Right lung (tissue), 5 donors: ENCODE measurements around the gene CAVIN3. TPM values are rescaled to one million over a fixed set of nuclear protein-coding genes. Genes with fewer than 3 reads are reported as not detected.
"Not testable (repeated sequence)": the region's sequence is repeated elsewhere in the genome, so short reads cannot be mapped to it uniquely, and the experiment has no call there.

Experiments
- DNase-seq, 2 donors: peaks; one replicate each; pipeline ENCODE4 v3.0.0-alpha.2; 2013
- polyA plus RNA-seq, 5 donors: library from polyadenylated mRNA; unstranded; fragments of 120-200 nt; gene quantifications; one replicate each; pipeline versions ENCODE4 v1.2.1 to v1.2.3, GENCODE V29; 2013; ENCODE audit warnings: inconsistent platforms in 1 of 5, low replicate concordance in 1 of 5; ENCODE audit not compliant: insufficient read length in 5 of 5, insufficient read depth in 1 of 5

Gene CAVIN3
- polyA plus RNA-seq, 5 donors: 16.1 to 53.1 (median 23.8) TPM

GRCh38 chr11:6327806-6328205 is 7.5 kb upstream of the CAVIN3 start:
- DNase-seq: no peak

- DNase-seq: no peak
These were observed 6.7 kb upstream of the CAVIN3 start for GRCh38 chr11:6326985-6327384.

- no peak for DNase-seq
These were observed 6.0 kb upstream of the CAVIN3 start for GRCh38 chr11:6326303-6326702.

- DNase-seq: no peak
These were observed 3.1 kb upstream of the CAVIN3 start for GRCh38 chr11:6323291-6323905.

GRCh38 chr11:6321961-6322362 is 1.7 kb upstream of the CAVIN3 start:
- no peak for DNase-seq

- no peak for DNase-seq
These were observed 1.1 kb upstream of the CAVIN3 start for GRCh38 chr11:6321356-6321755.

GRCh38 chr11:6319704-6320410 is 444 bp downstream of the CAVIN3 start:
- peak; percentile 87 to 90 for DNase-seq

GRCh38 chr11:6319001-6319703 is 1.1 kb downstream of the CAVIN3 start:
- DNase-seq: peak in 1 of 2 donors; percentile 38

GRCh38 chr11:6318204-6318603 is 2.1 kb downstream of the CAVIN3 start:
- DNase-seq: no peak

GRCh38 chr11:6315811-6316425 is 4.4 kb downstream of the CAVIN3 start:
- peak in 1 of 2 donors; percentile 48 for DNase-seq

- no peak for DNase-seq
These were observed 8.2 kb downstream of the CAVIN3 start for GRCh38 chr11:6312106-6312505.

GRCh38 chr11:6307876-6308275 is 12.4 kb downstream of the CAVIN3 start:
- no peak for DNase-seq

- DNase-seq: no peak
These were observed 15.0 kb downstream of the CAVIN3 start for GRCh38 chr11:6305297-6305696.

GRCh38 chr11:6303661-6304060 is 16.6 kb downstream of the CAVIN3 start:
- no peak for DNase-seq

GRCh38 chr11:6301096-6301495 is 19.2 kb downstream of the CAVIN3 start:
- no peak for DNase-seq

- DNase-seq: no peak
These were observed 20.0 kb downstream of the CAVIN3 start for GRCh38 chr11:6300325-6300724.

GRCh38 chr11:6298605-6299004 is 21.7 kb downstream of the CAVIN3 start:
- DNase-seq: no peak

- no peak for DNase-seq
These were observed 22.5 kb downstream of the CAVIN3 start for GRCh38 chr11:6297831-6298230.

GRCh38 chr11:6285019-6285418 is 35.3 kb downstream of the CAVIN3 start:
- DNase-seq: no peak

- DNase-seq: no peak
These were observed 36.1 kb downstream of the CAVIN3 start for GRCh38 chr11:6284250-6284649.

- no peak for DNase-seq
These were observed 36.8 kb downstream of the CAVIN3 start for GRCh38 chr11:6283453-6284023.

GRCh38 chr11:6280809-6281208 is 39.5 kb downstream of the CAVIN3 start:
- DNase-seq: not testable (repeated sequence)
